Muscle layer of duodenum (tissue), 2 donors: ENCODE data around the gene GBE1.

Experiments used
- H3K27ac ChIP-seq: one replicate; pipeline ENCODE4 v1.7.0; 2013; ENCODE audit warnings: mild to moderate bottlenecking, low read length
- H3K27me3 ChIP-seq: one replicate; pipeline ENCODE4 v1.7.0; 2013; ENCODE audit warnings: low read depth, mild to moderate bottlenecking, control low read depth, low read length
- H3K36me3 ChIP-seq, 2 donors: one replicate each; pipeline ENCODE4 v1.7.0; 2013; ENCODE audit warnings: low read length in 2 of 2, control low read depth in 1 of 2, mild to moderate bottlenecking in 1 of 2; ENCODE audit not compliant: insufficient read depth in 2 of 2, control insufficient read depth in 1 of 2
- H3K4me1 ChIP-seq, 2 donors: one replicate each; pipeline ENCODE4 v1.7.0; 2013; ENCODE audit warnings: low read length in 2 of 2, mild to moderate bottlenecking in 2 of 2, control low read depth in 1 of 2, moderate library complexity in 1 of 2; ENCODE audit not compliant: insufficient read depth in 2 of 2, control insufficient read depth in 1 of 2
- H3K4me3 ChIP-seq, 2 donors: one replicate each; pipeline ENCODE4 v1.7.0; 2013; ENCODE audit warnings: low read length in 2 of 2, low read depth in 1 of 2, mild to moderate bottlenecking in 1 of 2
- H3K9me3 ChIP-seq, 2 donors: one replicate each; pipeline ENCODE4 v1.7.0; 2013; ENCODE audit warnings: low read length in 2 of 2, control low read depth in 1 of 2, mild to moderate bottlenecking in 1 of 2; ENCODE audit not compliant: control insufficient read depth in 1 of 2
- donor health status: healthy.

The GBE1 gene

DNA sequence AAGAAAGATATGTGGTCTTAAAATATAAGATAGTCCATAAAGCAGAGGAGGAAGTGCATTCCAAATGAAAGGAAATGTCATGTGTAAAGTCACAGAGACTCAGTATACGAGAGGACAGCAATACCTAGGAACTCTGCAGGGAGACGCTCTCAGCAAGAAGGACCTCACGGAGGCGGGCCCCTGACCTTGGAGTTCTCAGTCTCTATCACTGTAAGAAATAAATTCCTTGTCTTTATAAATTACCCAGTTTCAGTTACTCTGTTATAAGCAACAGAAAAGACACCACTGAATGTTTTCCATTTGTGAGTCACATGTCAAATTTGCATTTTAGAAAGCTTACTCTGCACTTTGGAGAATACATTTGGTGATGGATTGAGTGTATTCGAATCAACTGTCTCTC lies 140.6 kb downstream of the GBE1 start:
- Histone ChIP-seq H3K4me3 (no peak overlapping the region), H3K9me3 (no peaks in the 10 kb centered on the region), H3K36me3 (no peaks in the 10 kb centered on the region), H3K4me1 (no peaks in the 10 kb centered on the region), H3K27me3 (no peaks in the 10 kb centered on the region), H3K27ac (no peak overlapping the region)

DNA sequence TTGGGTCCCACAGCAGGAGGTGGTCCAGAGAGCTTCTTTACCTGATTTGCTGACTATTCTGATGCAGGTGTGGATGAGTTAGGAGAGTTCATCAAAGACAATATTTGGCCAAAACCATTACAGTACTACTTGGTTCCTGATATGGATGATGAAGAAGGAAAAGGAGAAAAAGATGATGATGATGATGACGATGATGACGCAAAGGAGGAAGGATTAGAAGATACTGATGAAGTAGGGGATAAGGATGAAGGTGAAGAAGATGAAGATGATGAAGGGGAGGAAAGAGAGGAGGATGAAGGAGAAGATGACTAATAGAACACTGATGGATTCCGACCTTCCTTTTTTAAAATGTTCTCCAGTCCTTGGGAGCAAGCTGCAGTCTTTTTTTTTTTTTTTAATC lies 148.7 kb downstream of the GBE1 start:
- no peaks in the 10 kb centered on the region for H3K9me3 ChIP-seq
- H3K27me3 ChIP-seq, result no peaks in the 10 kb centered on the region
- H3K4me1 ChIP-seq, result no peaks in the 10 kb centered on the region
- peaks cover 0 to 6% of the 10 kb centered on the region in 2 donors for H3K36me3 ChIP-seq
- H3K27ac ChIP-seq, result no peak overlapping the region
- no peak overlapping the region for H3K4me3 ChIP-seq

DNA sequence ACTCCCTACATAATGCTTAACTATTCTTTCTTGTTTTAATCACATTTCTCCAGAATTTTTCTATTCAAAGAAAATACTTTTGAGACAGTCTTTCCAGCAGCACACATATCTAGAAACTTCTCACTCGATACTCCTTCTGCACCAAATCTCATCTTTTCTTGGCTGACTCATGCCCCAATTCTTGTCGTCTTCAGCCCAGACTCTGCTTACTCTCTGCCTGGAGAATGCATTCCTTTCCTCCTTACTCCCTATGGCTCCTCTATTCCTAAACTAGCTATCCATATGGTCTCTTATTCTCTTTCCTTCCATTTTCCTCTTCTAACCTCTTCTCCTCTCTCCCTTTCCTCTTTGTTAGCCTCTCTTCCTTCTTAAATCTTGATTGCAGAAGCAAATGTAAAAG lies 158.7 kb downstream of the GBE1 start:
- Histone ChIP-seq H3K27me3 (no peaks in the 10 kb centered on the region), H3K36me3 (no peaks in the 10 kb centered on the region), H3K4me1 (no peaks in the 10 kb centered on the region), H3K9me3 (no peaks in the 10 kb centered on the region), H3K27ac (no peak overlapping the region), H3K4me3 (no peak overlapping the region)

DNA sequence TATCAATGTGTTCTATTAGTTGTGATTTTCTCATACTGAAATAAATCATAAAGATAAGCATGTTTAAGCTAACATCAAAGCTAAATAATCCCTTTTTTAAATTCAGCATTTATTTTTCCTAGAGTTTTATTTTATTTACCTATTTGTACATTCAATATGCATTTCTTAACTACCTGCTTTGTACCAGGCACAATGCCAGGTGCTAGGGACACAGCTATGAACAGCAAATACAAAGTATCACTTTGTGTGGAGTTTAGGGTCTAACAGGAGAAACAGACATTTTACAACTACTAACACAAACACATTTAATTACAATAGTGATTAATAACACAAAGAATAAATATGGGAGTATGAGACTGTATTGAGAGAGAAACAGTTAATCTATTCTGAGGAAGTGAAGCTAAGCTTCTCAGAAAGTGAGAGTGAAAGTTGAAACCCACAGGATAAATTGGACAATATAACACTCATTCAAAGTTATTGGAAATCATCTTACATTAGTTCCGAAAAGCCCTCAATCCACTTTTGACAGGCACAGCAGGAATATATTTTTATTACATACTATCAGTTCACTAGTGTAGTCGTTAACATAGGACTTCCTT lies 159.6 kb downstream of the GBE1 start:
- Histone ChIP-seq H3K4me1 (no peaks in the 10 kb centered on the region), H3K27ac (no peak overlapping the region), H3K36me3 (no peaks in the 10 kb centered on the region), H3K9me3 (no peaks in the 10 kb centered on the region), H3K27me3 (no peaks in the 10 kb centered on the region), H3K4me3 (no peak overlapping the region)

DNA sequence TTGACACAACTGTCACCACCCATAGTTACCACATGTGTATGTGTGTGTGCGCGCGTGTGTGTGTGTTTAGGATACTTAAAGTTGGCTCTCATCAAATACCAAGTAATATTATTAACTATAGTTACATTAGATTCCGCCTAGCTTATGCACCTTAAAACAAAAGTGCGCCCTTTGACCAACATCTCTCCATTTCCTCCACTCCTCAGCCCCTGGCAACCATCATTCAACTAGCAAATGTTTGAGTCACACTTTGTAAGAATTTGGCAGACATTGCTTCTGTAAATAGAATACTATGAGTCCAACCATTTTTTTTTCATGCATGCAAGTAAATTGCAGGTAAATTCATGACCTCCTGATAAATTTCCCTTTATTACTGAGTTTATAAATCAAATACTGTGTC lies 169.3 kb downstream of the GBE1 start:
- Histone ChIP-seq H3K27me3 (no peaks in the 10 kb centered on the region), H3K4me1 (no peaks in the 10 kb centered on the region), H3K27ac (no peak overlapping the region)

DNA sequence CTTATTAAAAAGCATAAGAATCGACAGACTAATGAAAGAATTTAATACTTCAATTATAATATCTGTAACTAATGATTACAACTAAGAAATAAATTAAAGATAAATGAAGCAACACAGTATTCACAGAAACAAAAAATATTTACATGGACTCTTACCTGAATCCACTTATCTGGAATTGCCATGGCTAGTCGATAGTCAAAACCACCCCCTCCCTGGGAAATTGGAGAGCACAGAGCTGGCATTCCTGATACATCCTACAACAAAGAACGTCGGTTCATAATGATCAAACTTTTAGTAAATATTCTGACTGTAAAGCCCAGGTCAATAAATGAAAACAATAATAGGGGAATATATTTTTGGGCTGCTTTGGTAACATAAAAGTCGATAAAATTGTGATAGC lies 175.5 kb downstream of the GBE1 start:
- Histone ChIP-seq H3K27me3 (no peaks in the 10 kb centered on the region), H3K9me3 (no peaks in the 10 kb centered on the region), H3K4me3 (no peak overlapping the region), H3K27ac (no peak overlapping the region), H3K4me1 (no peaks in the 10 kb centered on the region), H3K36me3 (peaks cover 0 to 4% of the 10 kb centered on the region in 2 donors)

More for the DNA sequence above, 169.3 kb downstream of the GBE1 start:
- H3K4me3 ChIP-seq, result no peak overlapping the region
- no peaks in the 10 kb centered on the region for H3K9me3 ChIP-seq
- H3K36me3 ChIP-seq, result peaks cover 0 to 9% of the 10 kb centered on the region in 2 donors

DNA sequence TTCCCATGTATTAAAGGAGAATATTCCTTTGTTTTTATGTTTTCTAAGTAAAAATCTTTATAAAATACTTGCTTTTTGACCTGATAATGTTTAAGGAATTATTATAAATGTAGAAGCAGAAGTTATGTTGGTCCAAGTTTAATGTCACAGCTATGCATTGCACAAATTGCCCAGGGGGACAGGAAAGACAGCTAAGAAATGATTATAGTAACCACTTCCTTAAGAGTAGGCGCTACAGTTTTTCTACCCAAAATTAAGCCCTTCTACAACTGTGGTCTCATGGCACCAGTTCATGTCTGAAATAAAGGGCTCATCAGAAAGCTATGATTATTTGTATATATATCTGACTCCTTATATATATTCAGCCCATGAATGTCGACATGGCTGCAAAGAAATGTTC lies 176.4 kb downstream of the GBE1 start:
- no peaks in the 10 kb centered on the region for H3K9me3 ChIP-seq
- H3K27me3 ChIP-seq, result no peaks in the 10 kb centered on the region
- H3K36me3 ChIP-seq, result peaks cover 0 to 4% of the 10 kb centered on the region in 2 donors
- H3K27ac ChIP-seq, result no peak overlapping the region
- no peak overlapping the region for H3K4me3 ChIP-seq
- peaks cover 0 to 3% of the 10 kb centered on the region in 2 donors for H3K4me1 ChIP-seq

DNA sequence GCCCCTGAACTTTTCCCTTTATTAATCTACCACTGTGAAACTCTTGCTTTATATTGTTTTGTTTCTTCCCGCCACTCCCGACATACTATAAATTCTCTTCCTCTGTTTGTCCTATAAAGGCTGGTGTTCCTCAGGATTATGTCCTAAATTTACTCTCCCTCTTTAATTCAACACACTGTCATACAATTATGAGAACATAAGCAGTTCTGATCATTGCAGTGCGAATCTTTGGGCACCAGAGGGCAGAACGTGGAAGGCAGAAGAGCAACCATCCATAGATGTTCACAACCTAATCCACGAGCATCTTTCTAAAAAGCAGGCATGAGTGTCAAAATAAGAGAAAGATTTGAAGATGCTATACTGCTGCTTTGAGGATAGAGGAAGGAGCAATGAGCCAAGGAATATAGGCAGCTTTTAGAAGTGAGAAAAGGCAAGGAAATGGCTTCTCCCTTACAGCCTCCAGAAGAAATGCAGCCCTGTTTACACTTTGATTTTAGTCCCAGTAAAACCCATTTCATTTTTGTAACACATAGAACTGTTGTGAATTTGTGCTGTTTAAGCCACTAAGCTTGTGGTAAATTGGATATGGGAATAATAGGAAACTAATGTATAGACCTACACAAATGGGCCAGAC lies 179.4 kb downstream of the GBE1 start:
- Histone ChIP-seq H3K9me3 (no peaks in the 10 kb centered on the region), H3K4me1 (peaks cover 0 to 3% of the 10 kb centered on the region in 2 donors), H3K36me3 (no peaks in the 10 kb centered on the region), H3K4me3 (no peak overlapping the region), H3K27me3 (no peaks in the 10 kb centered on the region), H3K27ac (no peak overlapping the region)

DNA sequence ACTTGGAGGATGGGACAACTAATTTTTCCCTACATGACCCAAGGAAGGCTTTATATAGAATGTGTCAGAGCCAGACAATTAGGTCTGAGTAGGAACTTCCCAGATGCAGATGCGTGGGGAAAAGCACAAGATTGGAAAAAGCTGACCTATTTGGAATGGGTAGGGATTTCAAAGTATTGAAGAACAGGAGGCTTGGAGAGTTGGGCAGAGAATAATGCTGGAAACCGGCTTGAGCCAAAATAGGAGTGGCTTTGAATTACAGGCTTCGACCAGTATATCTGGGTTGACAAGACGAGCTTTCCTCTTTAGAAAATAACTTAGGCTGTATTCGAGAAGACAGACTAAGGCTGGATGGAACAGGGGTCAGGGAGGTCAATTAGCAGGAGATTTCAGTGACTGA lies 181.1 kb downstream of the GBE1 start:
- Histone ChIP-seq H3K4me3 (no peak overlapping the region), H3K4me1 (peaks cover 0 to 3% of the 10 kb centered on the region in 2 donors), H3K27ac (no peak overlapping the region), H3K27me3 (no peaks in the 10 kb centered on the region), H3K9me3 (no peaks in the 10 kb centered on the region), H3K36me3 (peaks cover 0 to 7% of the 10 kb centered on the region in 2 donors)

DNA sequence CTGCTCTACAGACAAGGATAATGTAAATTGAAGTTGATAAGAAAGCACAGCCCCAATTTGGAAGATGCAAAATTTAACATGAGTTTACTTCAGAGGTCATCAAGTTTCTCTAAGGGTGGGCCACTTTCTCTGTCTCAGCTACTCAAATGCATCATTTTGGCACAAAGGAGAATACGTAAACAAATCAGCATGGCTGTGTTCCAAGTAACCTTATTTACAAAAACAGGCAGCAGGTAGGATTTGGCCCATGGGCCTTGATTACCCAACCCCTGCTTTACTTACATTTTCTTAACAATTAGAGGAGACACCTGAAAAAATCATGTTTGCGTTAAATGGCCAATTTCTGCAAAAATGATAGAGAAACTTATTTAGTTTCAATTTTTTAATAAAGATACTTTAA lies 181.7 kb downstream of the GBE1 start:
- peaks cover 0 to 7% of the 10 kb centered on the region in 2 donors for H3K36me3 ChIP-seq

DNA sequence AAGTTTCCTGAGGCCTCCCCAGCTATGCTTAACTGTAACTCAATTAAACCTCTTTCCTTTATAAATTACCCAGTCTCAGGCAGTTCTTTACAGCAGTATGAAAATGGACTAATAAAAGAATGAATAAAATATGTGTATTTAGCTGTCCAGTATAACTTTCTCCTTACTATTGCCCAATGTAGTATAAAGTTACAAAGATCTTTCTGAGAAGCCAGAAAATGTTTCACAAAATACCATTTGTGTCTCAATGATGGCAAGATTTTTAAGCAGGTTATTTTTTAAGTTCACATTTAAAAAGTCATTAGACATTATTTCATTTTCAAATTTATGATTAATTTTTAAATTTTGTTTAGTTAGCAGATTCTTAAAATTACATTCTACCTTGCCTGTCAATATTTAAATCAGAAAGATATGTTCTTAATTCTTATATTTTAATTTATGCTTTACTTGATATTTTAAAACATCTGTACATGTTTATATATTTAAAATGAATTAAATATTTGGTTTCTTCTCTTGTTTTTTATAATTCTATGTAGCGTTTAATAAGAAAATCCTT lies 189.2 kb downstream of the GBE1 start:
- Histone ChIP-seq H3K36me3 (peaks cover 0 to 7% of the 10 kb centered on the region in 2 donors), H3K4me1 (no peaks in the 10 kb centered on the region), H3K4me3 (no peak overlapping the region), H3K27me3 (no peaks in the 10 kb centered on the region), H3K27ac (no peak overlapping the region), H3K9me3 (no peaks in the 10 kb centered on the region)

More for the DNA sequence above, 181.7 kb downstream of the GBE1 start:
- Histone ChIP-seq H3K9me3 (no peaks in the 10 kb centered on the region), H3K27me3 (no peaks in the 10 kb centered on the region), H3K4me3 (no peak overlapping the region), H3K4me1 (peaks cover 0 to 3% of the 10 kb centered on the region in 2 donors), H3K27ac (no peak overlapping the region)
